ENCODE data around the gene SLC25A13. TPM values are rescaled to one million over a fixed set of nuclear protein-coding genes. Genes with fewer than 3 reads are reported as not detected.

Gene SLC25A13
- total RNA-seq, 1 experiment from 2014 or later = 102 TPM

GRCh38 chr7:96089511-96089910 lies 232.4 kb downstream of the SLC25A13 start:
- BruUV-seq (replicated peaks) = no TSS peak
- H3K4me3 ChIP-seq (ENCODE audit: low read depth, low read length) = no peak overlapping the region
- no peaks in the 10 kb centered on the region for H3K27me3 ChIP-seq (replicated peaks; ENCODE audit: control insufficient read depth, insufficient read depth, low read length)
- H3K4me1 ChIP-seq = no peaks in the 10 kb centered on the region
- Mint-ChIP-seq H3K4me1 (ENCODE audit: low read depth, unreplicated experiment) (no peaks in the 10 kb centered on the region), H3K36me3 (ENCODE audit: insufficient read depth, unreplicated experiment) (peaks cover 5% of the 10 kb centered on the region), H3K9me3 (ENCODE audit: unreplicated experiment) (no peaks in the 10 kb centered on the region), H3K27ac (ENCODE audit: unreplicated experiment) (no peak overlapping the region), H3K4me3 (ENCODE audit: unreplicated experiment) (no peak overlapping the region), H3K27me3 (ENCODE audit: insufficient read depth, unreplicated experiment) (no peaks in the 10 kb centered on the region)
- intact Hi-C loops (cut with micrococcal nuclease; ENCODE audit: unreplicated experiment) = no loop called here
- H3K36me3 ChIP-seq (ENCODE audit: control insufficient read depth, insufficient read depth, low read length) = no peaks in the 10 kb centered on the region
- POLR2A ChIA-PET = no interaction called here
- TF ChIP-seq CTCF (IDR thresholded peaks at IDR 0.05; ENCODE audit: insufficient read depth in 1 of 2, low read depth in 1 of 2, low read length in 1 of 2, severe bottlenecking in 1 of 2, unreplicated experiment in 1 of 2) = no peak
- no peaks in the 10 kb centered on the region; the same call in 1 of the 2 replicates for H3K9me3 ChIP-seq
- DNase-seq = no peak
- CTCF ChIA-PET = no interaction called here

- POLR2A ChIA-PET = no interaction called here
- CTCF ChIA-PET = no interaction called here
- H3K9me3 ChIP-seq = no peaks in the 10 kb centered on the region; the same call in 1 of the 2 replicates
- H3K4me3 Mint-ChIP-seq (ENCODE audit: unreplicated experiment) = no peak overlapping the region
- H3K27ac Mint-ChIP-seq (ENCODE audit: unreplicated experiment) = no peak overlapping the region
- H3K4me1 ChIP-seq = no peaks in the 10 kb centered on the region
- H3K4me3 ChIP-seq (ENCODE audit: low read depth, low read length) = no peak overlapping the region
- no peaks in the 10 kb centered on the region for H3K27me3 Mint-ChIP-seq (ENCODE audit: insufficient read depth, unreplicated experiment)
- no TSS peak for BruUV-seq (replicated peaks)
- no peak for TF ChIP-seq CTCF (IDR thresholded peaks at IDR 0.05; ENCODE audit: insufficient read depth in 1 of 2, low read depth in 1 of 2, low read length in 1 of 2, severe bottlenecking in 1 of 2, unreplicated experiment in 1 of 2)
- H3K9me3 Mint-ChIP-seq (ENCODE audit: unreplicated experiment) = no peaks in the 10 kb centered on the region
- peaks cover 5% of the 10 kb centered on the region for H3K36me3 Mint-ChIP-seq (ENCODE audit: insufficient read depth, unreplicated experiment)
- intact Hi-C loops (cut with micrococcal nuclease; ENCODE audit: unreplicated experiment) = no loop called here
- DNase-seq = no peak
- no peaks in the 10 kb centered on the region for H3K36me3 ChIP-seq (ENCODE audit: control insufficient read depth, insufficient read depth, low read length)
- no peaks in the 10 kb centered on the region for H3K27me3 ChIP-seq (replicated peaks; ENCODE audit: control insufficient read depth, insufficient read depth, low read length)
- no peaks in the 10 kb centered on the region for H3K4me1 Mint-ChIP-seq (ENCODE audit: low read depth, unreplicated experiment)
Observed at GRCh38 chr7:96088579-96088978, 233.3 kb downstream of the SLC25A13 start.

GRCh38 chr7:96085953-96086352 lies 235.9 kb downstream of the SLC25A13 start:
- TF ChIP-seq CTCF (IDR thresholded peaks at IDR 0.05; ENCODE audit: insufficient read depth in 1 of 2, low read depth in 1 of 2, low read length in 1 of 2, severe bottlenecking in 1 of 2, unreplicated experiment in 1 of 2) = no peak
- no peak overlapping the region for H3K4me3 Mint-ChIP-seq (ENCODE audit: unreplicated experiment)
- ChIA-PET CTCF (interaction anchor here (0.6 kb wide), 1 partner anchor 397 kb away, joined by 5 read pairs; no protein-coding TSS in a partner anchor), POLR2A (no interaction called here)
- intact Hi-C loops (cut with micrococcal nuclease; ENCODE audit: unreplicated experiment) = no loop called here
- H3K9me3 Mint-ChIP-seq (ENCODE audit: unreplicated experiment) = no peaks in the 10 kb centered on the region
- Histone ChIP-seq H3K4me1 (no peaks in the 10 kb centered on the region), H3K27me3 (replicated peaks; ENCODE audit: control insufficient read depth, insufficient read depth, low read length) (no peaks in the 10 kb centered on the region), H3K36me3 (ENCODE audit: control insufficient read depth, insufficient read depth, low read length) (no peaks in the 10 kb centered on the region), H3K9me3 (no peaks in the 10 kb centered on the region; the same call in 1 of the 2 replicates), H3K4me3 (ENCODE audit: low read depth, low read length) (no peak overlapping the region)
- no peak overlapping the region for H3K27ac Mint-ChIP-seq (ENCODE audit: unreplicated experiment)
- H3K27me3 Mint-ChIP-seq (ENCODE audit: insufficient read depth, unreplicated experiment) = no peaks in the 10 kb centered on the region
- no peaks in the 10 kb centered on the region for H3K4me1 Mint-ChIP-seq (ENCODE audit: low read depth, unreplicated experiment)
- H3K36me3 Mint-ChIP-seq (ENCODE audit: insufficient read depth, unreplicated experiment) = no peaks in the 10 kb centered on the region
- no TSS peak for BruUV-seq (replicated peaks)
- DNase-seq = no peak

Data from Caco-2 (cell line).